HepG2 (cell line): ENCODE measurements around the gene FSIP1. TPM values are rescaled to one million over a fixed set of nuclear protein-coding genes. Genes with fewer than 3 reads are reported as not detected.

Experiments
- ATAC-seq: fragments of 200-7000 bp; cut with Tn5 transposase; 3 replicates; pipeline ENCODE4 v1.9.1; 2020; ENCODE audit warnings: mild to moderate bottlenecking, moderate library complexity
- BruUV-seq: library from RNA; stranded (reverse); fragments of 400-500 nt; replicated peaks from 2 replicates; lab custom pipeline; 2021; lab: Mats Ljungman, UMichigan
- CTCF ChIA-PET: fragments of 300-600 bp; formaldehyde crosslinking; extraction: SDS; loops from one replicate; lab custom pipeline; 2021; ENCODE audit warnings: low total read pairs, inconsistent platforms, low intra/inter-chr PET ratio; lab: Yijun Ruan, JAX
- POLR2A ChIA-PET: fragments of 350-600 bp; sonication (Branson Sonifier 250); formaldehyde crosslinking; loops from one replicate; lab custom pipeline; 2020; ENCODE audit warnings: antibody characterized with exemption, inconsistent platforms; lab: Yijun Ruan, JAX
- DNase-seq: peaks from one replicate; pipeline ENCODE4 v3.0.0-alpha.2; 2015; ENCODE audit warnings: low spot score
- FAIRE-seq: peaks from 3 replicates; lab custom pipeline; 2011; peaks lifted over from hg19 to GRCh38; lab: Jason Lieb, UNC
- H2AFZ ChIP-seq: one replicate; pipeline ENCODE4 v1.6.1; 2011; ENCODE audit warnings: low read length, inconsistent platforms
- H3K27ac ChIP-seq: fragments of 300-600 bp; 3 replicates; pipeline ENCODE4 v1.8.0; 2011; ENCODE audit warnings: mixed run types, mild to moderate bottlenecking, mixed read lengths, low read length, inconsistent platforms; ENCODE audit not compliant: insufficient read depth; ENCODE audit errors: extremely low read length
- H3K27me3 ChIP-seq, 2 experiments: fragments of 200-600 bp in 1 of 2; 2 replicates in 1 of 2; 3 replicates in 1 of 2; pipeline versions ENCODE4 v1.6.0 to v1.8.0; 2011; ENCODE audit warnings: low read length in 2 of 2, mild to moderate bottlenecking in 2 of 2, moderate library complexity in 2 of 2, inconsistent platforms in 1 of 2; ENCODE audit not compliant: insufficient read depth in 2 of 2, control insufficient read depth in 1 of 2
- H3K36me3 ChIP-seq, 2 experiments: fragments of 200-600 bp in 1 of 2; replicated peaks in 1 of 2; 2 replicates in 1 of 2; 3 replicates in 1 of 2; pipeline versions ENCODE4 v1.5.1 to v1.8.0; 2011; ENCODE audit warnings: low read length in 2 of 2, inconsistent platforms in 1 of 2; ENCODE audit not compliant: insufficient read depth in 2 of 2, control insufficient read depth in 1 of 2
- H3K4me1 ChIP-seq: 2 replicates; pipeline ENCODE4 v1.5.1; 2012; ENCODE audit warnings: low read length, inconsistent platforms; ENCODE audit not compliant: insufficient read depth
- H3K4me2 ChIP-seq: 2 replicates; pipeline ENCODE4 v1.6.0; 2011; ENCODE audit warnings: low read depth, low read length, inconsistent platforms
- H3K4me3 ChIP-seq, 3 experiments: fragments of 200-600 bp in 1 of 3; sonication (generic), shearing (Covaris generic) in 1 of 3; replicated peaks in 1 of 3; 2 replicates each; pipeline ENCODE4 v1.5.1; 2011 to 2016; ENCODE audit warnings: low read length in 3 of 3, inconsistent platforms in 2 of 3, low read depth in 2 of 3, mild to moderate bottlenecking in 2 of 3, control low read depth in 1 of 3, mixed read lengths in 1 of 3; ENCODE audit not compliant: insufficient read depth in 1 of 3
- H3K79me2 ChIP-seq: one replicate; pipeline ENCODE4 v1.6.1; 2011; ENCODE audit warnings: low read length, inconsistent platforms; ENCODE audit not compliant: insufficient read depth
- H3K9ac ChIP-seq: 2 replicates; pipeline ENCODE4 v1.6.0; 2011; ENCODE audit warnings: mild to moderate bottlenecking, low read depth, low read length, inconsistent platforms; ENCODE audit not compliant: insufficient read depth
- H3K9me3 ChIP-seq: 2 replicates; pipeline ENCODE4 v1.5.1; 2012; ENCODE audit warnings: mild to moderate bottlenecking, low read length
- H4K20me1 ChIP-seq: 2 replicates; pipeline ENCODE4 v1.6.0; 2011; ENCODE audit warnings: inconsistent platforms, mild to moderate bottlenecking, low read length, moderate library complexity; ENCODE audit not compliant: insufficient read depth
- NR2C2 ChIP-seq: sonication (generic); formaldehyde crosslinking; IDR thresholded peaks from 2 replicates; pipeline ENCODE4 v1.4.0; 2020; ENCODE audit warnings: missing genetic modification reagents, mild to moderate bottlenecking, moderate library complexity, borderline replicate concordance
- PRDM10 ChIP-seq: sonication (generic); formaldehyde crosslinking; IDR thresholded peaks from 2 replicates; pipeline ENCODE4 v1.4.0; 2020; ENCODE audit warnings: low read depth, missing genetic modification reagents
- SYNCRIP ChIP-seq: fragments of 200-400 bp; formaldehyde crosslinking; IDR thresholded peaks from 2 replicates; pipeline ENCODE4 v1.6.1; 2018; ENCODE audit warnings: mild to moderate bottlenecking, low read depth, low read length; ENCODE audit not compliant: insufficient read depth
- ZFP90 ChIP-seq: sonication (generic); formaldehyde crosslinking; IDR thresholded peaks from 2 replicates; pipeline ENCODE4 v1.8.0; 2022; ENCODE audit warnings: missing genetic modification reagents, mild to moderate bottlenecking, inconsistent platforms, borderline replicate concordance
- ZFX ChIP-seq: sonication (generic); formaldehyde crosslinking; IDR thresholded peaks from 2 replicates; pipeline ENCODE4 v1.4.0; 2020; ENCODE audit warnings: mild to moderate bottlenecking, low read depth, missing genetic modification reagents, moderate library complexity
- ZNF335 ChIP-seq: sonication (generic); formaldehyde crosslinking; IDR thresholded peaks from 2 replicates; pipeline ENCODE4 v1.4.0; 2020; ENCODE audit warnings: missing genetic modification reagents
- ZNF713 ChIP-seq: sonication (generic); formaldehyde crosslinking; IDR thresholded peaks from 2 replicates; pipeline ENCODE4 v1.4.0; 2020; ENCODE audit warnings: mild to moderate bottlenecking, missing genetic modification reagents
- WGBS: methylation state at CpG from one replicate; pipeline ENCODE4 v1.1.6; 2017; ENCODE audit warnings: low lambda C conversion rate; 5-methylcytosine and 5-hydroxymethylcytosine counted together
- in situ Hi-C: cut with HindIII; loops from 2 replicates; pipeline ENCODE4 v1.10.0; 2017; ENCODE audit warnings: low pct_unique_long_range_greater_than_20kb; ENCODE audit not compliant: extremely low pct_ligation_motif_present
- intact Hi-C: fragments of 100-400 bp; cut with micrococcal nuclease; formaldehyde crosslinking; loops from one replicate; pipeline ENCODE4 v1.10.0; 2022; ENCODE audit not compliant: unreplicated experiment
- polyA plus RNA-seq, 8 experiments: library from polyadenylated mRNA; depleted of rRNA in 3 of 8; stranded (reverse) in 7 of 8; unstranded in 1 of 8; fragments of >200 nt; fragmentation: Illumina TruSeq in 4 of 8; extraction: Trizol in 4 of 8; gene quantifications; 2 replicates each; pipeline versions ENCODE4 v1.2.1 to v1.2.3, GENCODE V29; 2011 to 2016; ENCODE audit warnings: low read depth in 4 of 8, missing spikeins in 1 of 8, mixed read lengths in 1 of 8; ENCODE audit not compliant: insufficient read depth in 1 of 8
- total RNA-seq, 5 experiments: library from RNA; depleted of rRNA; stranded (reverse); fragments of >200 nt; fragmentation: Illumina TruSeq; extraction: Trizol; gene quantifications; 2 replicates each; pipeline ENCODE4 v1.2.3, GENCODE V29; 2016; ENCODE audit warnings: low read depth in 1 of 5

Gene FSIP1
- total and polyA plus RNA-seq, 2 of the 13 experiments (the other 11 are each of a cell fraction or from before 2014, with no cell fraction given), result 0.18 TPM; not detected in 1

- no peak for DNase-seq
- BruUV-seq, result no TSS peak
- Histone ChIP-seq H3K4me3 (no peak overlapping the region), H2AFZ (no peak overlapping the region), H3K79me2 (no peaks in the 10 kb centered on the region), H4K20me1 (no peaks in the 10 kb centered on the region), H3K9me3 (no peaks in the 10 kb centered on the region), H3K4me2 (no peak overlapping the region), H3K27me3 (no peaks in the 10 kb centered on the region; a peak in 2 of 5 replicates), H3K27ac (no peak overlapping the region), H3K4me1 (peaks cover 45% of the 10 kb centered on the region), H3K36me3 (no peaks in the 10 kb centered on the region), H3K9ac (no peak overlapping the region)
- WGBS, result 93% methylated on average over 2 of the region's 2 CpGs
- TF ChIP-seq ZFX (no peak), ZNF713 (CRISPR knock-in tag) (no peak), SYNCRIP (no peak), ZNF335 (CRISPR knock-in tag) (no peak), NR2C2 (CRISPR knock-in tag) (no peak), ZFP90 (CRISPR knock-in tag) (no peak), PRDM10 (CRISPR knock-in tag) (no peak)
- no peak for FAIRE-seq
- intact Hi-C loops, result loop anchor here (5.0 kb wide), 1 partner anchor 248 kb away; no protein-coding TSS in a partner anchor
- ChIA-PET POLR2A (no interaction called here), CTCF (no interaction called here)
- no peak for ATAC-seq
- in situ Hi-C loops, result loop anchor here (5.0 kb wide), 1 partner anchor 93 kb away; no protein-coding TSS in a partner anchor
These were observed 2.0 kb upstream of the FSIP1 start for GRCh38 chr15:39784638-39785037.
